HG03469 (cell line): ENCODE data around the gene GLCE.

ENCODE experiments used
- ATAC-seq: cut with Tn5 transposase; IDR thresholded peaks from one replicate; pipeline ENCODE4 v1.9.1; 2021; ENCODE audit warnings: mild to moderate bottlenecking, moderate library complexity, moderate number of reproducible peaks; ENCODE audit not compliant: unreplicated experiment

GLCE gene

GRCh38 chr15:69160141-69160993 is at the start of gene GLCE:
GLCE (plus strand) TSS chr15:69160635; CDS start chr15:69255807, 95,172 bp downstream.
- ATAC-seq, result peak; percentile 64

GRCh38 chr15:69114331-69114928 is 46.0 kb upstream of the GLCE start:
- no peak for ATAC-seq

GRCh38 chr15:69115031-69115430 is 45.4 kb upstream of the GLCE start:
- no peak for ATAC-seq

- no peak for ATAC-seq
These were observed 44.0 kb upstream of the GLCE start for GRCh38 chr15:69116391-69116790.

- ATAC-seq, result no peak
These were observed 43.0 kb upstream of the GLCE start for GRCh38 chr15:69117431-69117871.

DNA sequence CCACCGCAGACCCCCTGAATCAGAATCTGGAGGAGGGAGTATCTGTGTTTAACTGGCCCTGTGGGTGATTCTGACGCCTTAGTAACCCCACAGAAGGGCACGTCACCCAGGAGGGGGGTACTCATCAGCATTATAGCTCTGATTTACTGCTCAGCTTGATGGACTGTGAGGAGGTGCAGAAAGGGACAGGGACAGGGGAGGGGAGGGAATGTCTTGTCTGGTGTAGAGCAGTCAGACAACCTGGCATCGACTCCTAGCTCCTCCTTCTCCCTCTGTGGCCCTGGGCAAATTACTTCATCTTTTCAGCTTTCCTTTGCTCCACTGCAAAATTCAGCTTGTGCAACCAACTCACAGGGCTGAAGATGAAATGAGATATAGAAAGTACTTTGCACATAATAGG is 42.3 kb upstream of the GLCE start:
- no peak for ATAC-seq

DNA sequence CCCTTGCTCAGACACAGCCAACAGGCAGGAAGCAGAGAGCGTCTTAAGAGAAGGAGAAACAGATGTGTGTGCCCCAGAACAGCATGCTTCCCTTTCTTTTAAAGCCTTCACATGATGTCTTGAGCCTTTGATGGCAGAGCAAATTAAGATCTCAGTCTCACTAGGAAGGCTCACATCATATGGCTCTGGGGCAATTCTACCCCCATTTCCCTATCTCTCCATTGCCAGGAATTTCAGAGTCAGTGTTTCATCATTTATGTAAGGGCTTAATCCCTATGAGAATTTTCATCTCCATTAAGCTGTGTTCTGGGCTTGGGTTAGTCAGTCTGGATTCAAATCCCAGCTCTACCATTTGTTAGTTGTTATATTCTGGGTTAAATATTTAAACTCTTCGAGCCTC is 41.4 kb upstream of the GLCE start:
- ATAC-seq, result no peak

- ATAC-seq, result no peak
These were observed 40.6 kb upstream of the GLCE start for GRCh38 chr15:69119683-69120395.

DNA sequence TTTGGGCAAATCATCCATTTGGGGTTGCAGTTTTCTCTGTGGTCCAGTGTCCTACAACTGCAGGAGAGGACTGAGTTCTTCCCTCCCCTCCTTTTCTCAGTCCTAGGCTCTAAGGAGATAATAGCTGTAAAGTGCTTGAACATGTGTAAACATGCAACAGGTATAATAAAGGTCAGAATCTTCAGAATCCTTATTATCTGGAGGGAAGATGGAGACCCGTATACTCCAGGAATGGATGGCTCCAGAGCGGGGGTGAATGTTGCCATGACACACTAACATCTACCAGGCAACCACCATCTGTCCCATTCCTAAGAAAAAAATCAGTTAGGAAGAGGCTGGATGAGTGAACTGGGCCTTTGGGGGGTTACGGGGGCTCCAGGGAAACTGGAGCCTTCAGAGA is 39.7 kb upstream of the GLCE start:
- no peak for ATAC-seq

- ATAC-seq, result no peak
These were observed 39.1 kb upstream of the GLCE start for GRCh38 chr15:69121198-69121828.

DNA sequence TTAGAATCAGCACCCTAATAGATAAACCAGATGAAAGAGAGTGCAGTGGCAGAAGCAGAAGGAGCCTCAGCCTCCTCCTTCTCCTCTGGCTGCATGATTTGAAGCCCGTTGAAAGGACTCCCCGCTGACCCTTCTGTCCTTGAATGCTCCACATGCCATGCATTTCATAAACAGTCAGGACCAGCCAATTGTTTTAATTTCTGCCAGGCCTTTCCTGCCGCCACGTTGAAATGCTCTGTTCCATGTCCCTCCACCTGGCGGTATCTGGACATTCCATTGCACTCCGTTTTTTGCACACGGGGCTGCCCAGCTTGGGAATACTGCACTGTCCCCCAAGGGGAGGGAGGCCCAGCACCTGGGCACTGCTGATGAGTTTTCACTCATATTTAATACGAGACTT is 35.2 kb upstream of the GLCE start:
- no peak for ATAC-seq

- ATAC-seq, result no peak
These were observed 34.4 kb upstream of the GLCE start for GRCh38 chr15:69126054-69126469.

DNA sequence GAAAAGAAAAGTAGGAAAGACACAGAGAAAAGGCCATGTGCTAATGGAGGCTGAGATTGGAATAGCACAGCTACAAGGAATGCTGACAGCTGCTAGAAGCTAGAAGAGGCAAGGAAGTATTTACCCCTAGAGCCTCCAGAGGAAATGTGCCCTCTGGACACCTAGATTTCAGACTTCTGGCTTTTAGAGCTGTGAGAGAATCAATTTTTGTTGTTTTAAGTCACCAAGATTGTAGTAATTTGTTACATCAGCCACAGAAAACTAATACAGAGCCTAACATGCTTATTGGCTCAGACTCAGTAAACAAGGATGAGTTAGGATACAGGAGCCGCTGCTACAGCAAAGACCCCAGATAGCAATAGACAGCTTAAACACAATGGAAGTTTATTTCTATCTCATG is 33.1 kb upstream of the GLCE start:
- no peak for ATAC-seq

- no peak for ATAC-seq
These were observed 31.6 kb upstream of the GLCE start for GRCh38 chr15:69128667-69129311.

DNA sequence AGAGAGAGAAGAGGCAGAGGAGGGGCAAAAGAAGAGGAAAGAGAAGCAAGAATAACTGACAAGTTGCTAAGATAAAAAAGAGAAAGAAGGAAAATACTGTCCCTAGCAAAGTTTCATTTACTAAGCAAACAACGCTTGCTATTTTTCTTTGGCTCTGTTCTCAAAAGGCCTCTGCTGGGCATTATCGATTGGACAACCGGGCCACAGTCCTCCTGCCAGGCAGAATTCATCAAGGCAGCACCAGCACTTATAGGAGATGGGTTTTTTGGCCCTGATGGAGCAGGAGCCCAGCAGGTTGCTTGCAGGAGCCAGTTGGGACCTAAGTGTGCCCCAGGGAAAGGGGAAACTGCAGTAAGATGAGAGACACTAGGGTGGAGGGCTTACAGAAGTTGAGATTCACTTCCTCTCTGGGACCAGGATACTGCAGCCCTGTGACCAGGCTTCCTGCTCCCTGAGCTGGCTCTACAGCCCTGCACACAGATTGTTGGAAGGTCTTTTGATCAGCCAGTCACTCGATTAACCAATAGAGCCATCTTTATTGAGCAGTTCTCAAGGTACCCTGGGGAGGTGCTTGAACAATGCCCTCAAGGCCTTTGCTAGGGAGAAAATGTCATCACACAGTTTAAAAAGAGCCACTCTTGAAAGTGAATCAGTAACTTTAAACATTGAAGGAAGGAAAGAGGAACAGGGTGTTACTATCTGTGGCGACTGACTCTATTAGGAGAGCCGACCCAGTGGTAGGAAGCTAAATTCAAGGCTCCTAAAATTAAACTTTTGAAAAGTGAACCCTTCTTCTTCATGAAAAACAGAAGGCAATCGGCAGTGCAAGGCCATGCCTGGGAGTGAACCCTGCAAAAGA is 28.8 kb upstream of the GLCE start:
- no peak for ATAC-seq

- ATAC-seq, result no peak
These were observed 28.0 kb upstream of the GLCE start for GRCh38 chr15:69132430-69132829.

DNA sequence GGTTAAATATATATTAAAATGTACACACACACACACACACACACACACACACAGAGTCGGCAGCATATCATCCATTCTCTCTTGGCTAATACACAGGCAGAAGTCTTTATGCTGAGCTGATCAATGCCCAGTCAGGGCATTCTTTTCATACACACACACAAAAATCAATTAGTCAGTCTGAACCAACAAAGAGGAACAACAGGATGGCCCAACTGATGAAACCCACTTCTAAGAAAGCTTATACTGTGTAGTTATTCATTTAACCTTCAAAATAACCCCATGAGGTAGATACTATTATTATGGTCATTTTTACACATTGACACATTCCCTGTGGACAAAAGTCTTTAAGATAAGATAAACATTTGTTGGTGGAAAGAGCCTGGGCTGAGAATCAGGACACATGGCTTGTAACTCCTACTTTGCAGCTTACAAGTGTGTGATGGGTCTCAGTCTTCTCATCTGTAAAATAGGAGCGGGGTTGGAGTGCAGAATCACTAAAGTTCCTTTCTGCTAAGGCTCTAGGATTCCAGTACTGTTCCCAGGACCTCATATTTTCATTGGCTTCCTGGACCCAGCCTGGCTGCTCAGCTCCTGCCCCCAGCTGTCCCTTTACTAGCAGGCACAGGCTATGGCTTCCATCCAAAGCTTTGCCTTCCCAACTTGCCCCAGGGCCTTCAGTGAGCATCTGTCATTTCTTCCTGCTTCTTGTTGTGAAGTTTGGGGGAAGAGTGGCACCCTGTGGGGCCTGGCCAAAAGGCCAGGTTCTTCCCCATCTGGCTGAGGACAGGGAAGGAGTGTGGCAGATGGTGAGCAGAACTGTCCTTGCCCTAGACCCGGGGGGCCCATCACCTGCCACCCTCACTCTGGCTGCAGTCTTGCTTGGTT is 27.2 kb upstream of the GLCE start:
- ATAC-seq, result no peak

DNA sequence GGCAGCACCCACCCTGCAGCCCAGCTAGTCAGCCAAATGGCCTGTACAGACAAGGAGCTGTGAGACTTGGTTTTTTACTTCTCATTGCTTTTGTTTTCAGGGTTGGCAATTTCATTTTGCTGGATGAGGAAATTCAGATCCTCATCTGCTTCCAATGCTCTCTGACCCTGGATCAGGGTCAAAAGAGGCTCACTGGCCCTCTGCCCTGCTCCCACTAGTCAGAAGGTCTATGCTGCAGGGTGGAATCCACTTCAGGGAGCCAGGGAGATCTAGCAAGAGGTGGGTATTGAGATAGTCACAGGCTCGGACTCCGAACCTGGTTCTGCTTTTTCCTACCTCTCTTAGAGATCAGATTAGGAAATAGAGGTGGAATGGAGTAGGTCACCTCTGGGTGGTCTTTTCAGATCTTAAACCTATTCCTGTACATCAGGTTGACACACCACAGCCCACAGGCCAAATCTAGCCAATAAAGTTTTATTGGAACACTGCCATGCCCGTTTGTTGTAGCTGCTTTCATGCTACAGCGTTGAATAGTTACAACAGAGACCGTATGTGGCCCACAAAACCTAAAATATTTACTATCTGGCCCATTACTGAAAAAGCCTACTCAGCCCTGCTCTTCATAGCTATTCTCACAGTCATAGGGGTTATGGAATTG is 26.4 kb upstream of the GLCE start:
- ATAC-seq, result no peak
